HCT116 (cell line): ENCODE data around the gene NPIPA3. TPM values are rescaled to one million over a fixed set of nuclear protein-coding genes. Genes with fewer than 3 reads are reported as not detected.
"Not testable (repeated sequence)": the region's sequence is repeated elsewhere in the genome, so short reads cannot be mapped to it uniquely, and the experiment has no call there.

Experiments
- ATAC-seq: fragments of 200-7000 bp; cut with Tn5 transposase; 2 replicates; pipeline ENCODE4 v1.9.1; 2020; ENCODE audit warnings: mild to moderate bottlenecking, moderate library complexity
- BruUV-seq: library from RNA; stranded (reverse); fragments of 400-500 nt; replicated peaks from 2 replicates; lab custom pipeline; 2021; lab: Mats Ljungman, UMichigan
- CTCF ChIA-PET: fragments of 300-600 bp; sonication (Branson Sonifier 250); formaldehyde crosslinking; loops from one replicate; lab custom pipeline; 2021; ENCODE audit warnings: antibody characterized with exemption; lab: Charles Lee
- POLR2A ChIA-PET: fragments of 300-600, 350-600 bp; sonication (Branson Sonifier 250); formaldehyde crosslinking; loops from one replicate; lab custom pipeline; 2021; ENCODE audit warnings: antibody characterized with exemption; lab: Charles Lee
- RAD21 ChIA-PET, 2 experiments: fragments of 300-600 bp; sonication (Branson Sonifier 250); formaldehyde crosslinking; loops; one replicate each; lab custom pipeline; 2023; ENCODE audit warnings: low total read pairs in 2 of 2; ENCODE audit not compliant: uncharacterized antibody in 2 of 2, unreplicated experiment in 2 of 2, low non-redundant PET in 1 of 2; lab: Charles Lee
- DNase-seq: peaks from one replicate; pipeline ENCODE4 v3.0.0-alpha.2; 2010; ENCODE audit warnings: low read depth, low spot score
- H2AFZ ChIP-seq: fragments of 200-600 bp; shearing (Covaris generic), sonication (generic); 2 replicates; pipeline ENCODE4 v1.6.1; 2017; ENCODE audit warnings: low read depth, mixed run types, mixed read lengths, antibody characterized with exemption, low read length; ENCODE audit not compliant: poor library complexity, severe bottlenecking
- H3K27ac ChIP-seq: 2 replicates; pipeline ENCODE4 v1.5.1; 2012; ENCODE audit warnings: low read depth, low read length
- H3K27me3 ChIP-seq: fragments of 200-600 bp; sonication (generic); 2 replicates; pipeline ENCODE4 v1.6.1; 2016; ENCODE audit warnings: mixed run types, low read length, mixed read lengths; ENCODE audit not compliant: insufficient read depth
- H3K36me3 ChIP-seq, 2 experiments: fragments of 200-500 bp in 1 of 2; fragments of 200-600 bp in 1 of 2; sonication (Bioruptor generic) in 1 of 2; sonication (generic) in 1 of 2; 2 replicates each; pipeline versions ENCODE4 v1.5.1 to v1.6.1; 2014 to 2016; ENCODE audit warnings: low read length in 2 of 2, inconsistent platforms in 1 of 2, mixed read lengths in 1 of 2, mixed run types in 1 of 2; ENCODE audit not compliant: insufficient read depth in 2 of 2, control insufficient read depth in 1 of 2
- H3K4me1 ChIP-seq, 2 experiments: fragments of 200-600 bp in 1 of 2; sonication (generic) in 1 of 2; 2 replicates each; pipeline versions ENCODE4 v1.5.1 to v1.6.1; 2012 to 2017; ENCODE audit warnings: low read length in 2 of 2, inconsistent platforms in 1 of 2, mild to moderate bottlenecking in 1 of 2, mixed read lengths in 1 of 2, mixed run types in 1 of 2, moderate library complexity in 1 of 2; ENCODE audit not compliant: insufficient read depth in 2 of 2, control insufficient read depth in 1 of 2
- H3K4me2 ChIP-seq: fragments of 200-600 bp; sonication (generic); 2 replicates; pipeline ENCODE4 v1.6.1; 2017; ENCODE audit warnings: mixed run types, low read length, mixed read lengths
- H3K4me3 ChIP-seq, 2 experiments: fragments of 200-600 bp in 1 of 2; sonication (generic) in 1 of 2; replicated peaks in 1 of 2; 2 replicates each; pipeline ENCODE4 v1.5.1; 2011 to 2016; ENCODE audit warnings: low read length in 2 of 2, control low read depth in 1 of 2, low read depth in 1 of 2, mild to moderate bottlenecking in 1 of 2, mixed read lengths in 1 of 2, mixed run types in 1 of 2
- H3K79me2 ChIP-seq: fragments of 200-600 bp; sonication (generic); 2 replicates; pipeline ENCODE4 v1.6.1; 2017; ENCODE audit warnings: mild to moderate bottlenecking, mixed run types, low read length, moderate library complexity, mixed read lengths; ENCODE audit not compliant: insufficient read depth
- H3K9ac ChIP-seq: fragments of 200-600 bp; sonication (generic); 2 replicates; pipeline ENCODE4 v1.6.1; 2016; ENCODE audit warnings: low read length, mixed read lengths
- H3K9me2 ChIP-seq: fragments of 200-600 bp; sonication (generic), shearing (Covaris generic); 2 replicates; pipeline ENCODE4 v1.6.1; 2017; ENCODE audit warnings: mixed run types, mild to moderate bottlenecking, moderate library complexity; ENCODE audit not compliant: insufficient read depth
- H3K9me3 ChIP-seq, 2 experiments: fragments of 200-500 bp in 1 of 2; fragments of 200-600 bp in 1 of 2; sonication (Bioruptor generic) in 1 of 2; sonication (generic) in 1 of 2; 2 replicates each; pipeline ENCODE4 v1.6.1; 2014 to 2017; ENCODE audit warnings: low read length in 2 of 2, mixed read lengths in 2 of 2, inconsistent platforms in 1 of 2, low read depth in 1 of 2, mild to moderate bottlenecking in 1 of 2, mixed run types in 1 of 2, moderate library complexity in 1 of 2; ENCODE audit not compliant: control insufficient read depth in 1 of 2, insufficient read depth in 1 of 2
- H4K20me1 ChIP-seq: fragments of 200-600 bp; sonication (generic), shearing (Covaris generic); 2 replicates; pipeline ENCODE4 v1.6.1; 2017; ENCODE audit warnings: mixed run types, mild to moderate bottlenecking, moderate library complexity; ENCODE audit not compliant: insufficient read depth
- EGR1 ChIP-seq: IDR thresholded peaks from 2 replicates; pipeline ENCODE4 v1.6.1; 2012; ENCODE audit warnings: low read depth
- EZH2 ChIP-seq: fragments of 200-600 bp; sonication (generic); IDR thresholded peaks from 2 replicates; pipeline ENCODE4 v1.6.1; 2017; ENCODE audit warnings: antibody characterized with exemption, mixed run types
- EZH2phosphoT487 ChIP-seq: fragments of 200-600 bp; IDR thresholded peaks from 2 replicates; pipeline ENCODE4 v1.6.1; 2018; ENCODE audit warnings: antibody characterized with exemption, borderline replicate concordance
- FOSL1 ChIP-seq: IDR thresholded peaks from 2 replicates; pipeline ENCODE4 v1.6.1; 2012; ENCODE audit warnings: low read depth
- SIN3A ChIP-seq: IDR thresholded peaks from 2 replicates; pipeline ENCODE4 v1.6.1; 2012; ENCODE audit warnings: low read depth
- SRF ChIP-seq: IDR thresholded peaks from 2 replicates; pipeline ENCODE4 v1.6.1; 2012; ENCODE audit warnings: low read depth
- ZFX ChIP-seq: fragments of 450-650 bp; IDR thresholded peaks from 2 replicates; pipeline ENCODE4 v1.6.1; 2017
- ZNF274 ChIP-seq: fragments of 200-500 bp; sonication (Bioruptor generic); IDR thresholded peaks from 2 replicates; pipeline ENCODE4 v1.6.1; 2014; ENCODE audit warnings: mild to moderate bottlenecking, low read depth, low read length, inconsistent platforms
- intact Hi-C: fragments of 100-400 bp; cut with micrococcal nuclease; formaldehyde crosslinking; loops from 2 replicates; pipeline ENCODE4 v1.10.0; 2022
- total RNA-seq: library from RNA; stranded (reverse); gene quantifications from one replicate; pipeline ENCODE4 v1.2.1, GENCODE V29; 2021; ENCODE audit not compliant: unreplicated experiment
- TF ChIP-seq, protein P1 (sequence below), 3 experiments: fragments of 200-600 bp in 1 of 3; sonication (generic) in 1 of 3; IDR thresholded peaks in 2 of 3; conservative IDR thresholded peaks in 1 of 3; 2 replicates each; pipeline ENCODE4 v1.5.1; 2012 to 2017; ENCODE audit warnings: low read depth in 2 of 3, low read length in 2 of 3, antibody characterized with exemption in 1 of 3, borderline replicate concordance in 1 of 3, control low read depth in 1 of 3, mild to moderate bottlenecking in 1 of 3, mixed read lengths in 1 of 3, mixed run types in 1 of 3, moderate library complexity in 1 of 3; ENCODE audit not compliant: insufficient read depth in 1 of 3
- TF ChIP-seq, protein P2 (sequence below): IDR thresholded peaks from 2 replicates; pipeline ENCODE4 v1.6.1; 2012

The NPIPA3 gene
- total RNA-seq, 1 experiment from 2014 or later: 1.6 TPM

DNA sequence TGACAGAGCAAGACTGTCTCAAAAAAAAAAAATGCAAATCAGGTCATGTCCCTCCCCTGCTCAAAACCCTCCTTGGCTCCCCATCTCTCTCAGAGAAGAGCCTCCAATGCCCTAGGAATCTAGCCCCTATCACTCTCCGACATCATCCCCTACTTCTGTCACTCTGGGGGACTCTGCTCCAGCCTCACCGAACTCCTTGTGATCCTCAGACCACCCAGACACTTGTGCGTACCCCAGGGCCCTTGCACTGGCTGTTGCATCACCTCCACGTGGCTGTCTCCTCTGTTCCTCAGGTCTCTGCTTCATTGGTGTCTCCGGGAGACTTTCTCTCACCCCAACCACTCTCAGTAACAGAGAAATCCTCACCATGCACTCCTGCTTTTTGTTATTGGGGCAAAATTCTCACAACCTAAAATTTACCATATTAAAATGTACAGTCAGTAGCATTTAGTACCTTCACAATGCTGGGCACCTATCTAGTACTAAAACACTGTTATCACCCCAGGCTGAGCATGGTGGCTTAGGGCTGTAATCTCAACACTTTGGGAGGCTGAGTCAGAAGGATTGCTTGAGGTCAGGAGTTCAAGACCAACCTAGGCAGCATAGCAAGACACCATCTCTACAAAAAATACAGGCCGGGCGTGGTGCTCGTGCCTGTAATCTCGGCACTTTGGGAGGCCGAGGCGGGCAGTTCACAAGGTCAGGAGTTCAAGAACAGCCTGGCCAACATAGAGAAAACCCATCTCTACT lies 24.3 kb upstream of the NPIPA3 start (continued):
- TF ChIP-seq, protein P1, sequence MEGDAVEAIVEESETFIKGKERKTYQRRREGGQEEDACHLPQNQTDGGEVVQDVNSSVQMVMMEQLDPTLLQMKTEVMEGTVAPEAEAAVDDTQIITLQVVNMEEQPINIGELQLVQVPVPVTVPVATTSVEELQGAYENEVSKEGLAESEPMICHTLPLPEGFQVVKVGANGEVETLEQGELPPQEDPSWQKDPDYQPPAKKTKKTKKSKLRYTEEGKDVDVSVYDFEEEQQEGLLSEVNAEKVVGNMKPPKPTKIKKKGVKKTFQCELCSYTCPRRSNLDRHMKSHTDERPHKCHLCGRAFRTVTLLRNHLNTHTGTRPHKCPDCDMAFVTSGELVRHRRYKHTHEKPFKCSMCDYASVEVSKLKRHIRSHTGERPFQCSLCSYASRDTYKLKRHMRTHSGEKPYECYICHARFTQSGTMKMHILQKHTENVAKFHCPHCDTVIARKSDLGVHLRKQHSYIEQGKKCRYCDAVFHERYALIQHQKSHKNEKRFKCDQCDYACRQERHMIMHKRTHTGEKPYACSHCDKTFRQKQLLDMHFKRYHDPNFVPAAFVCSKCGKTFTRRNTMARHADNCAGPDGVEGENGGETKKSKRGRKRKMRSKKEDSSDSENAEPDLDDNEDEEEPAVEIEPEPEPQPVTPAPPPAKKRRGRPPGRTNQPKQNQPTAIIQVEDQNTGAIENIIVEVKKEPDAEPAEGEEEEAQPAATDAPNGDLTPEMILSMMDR (IDR thresholded peaks at IDR 0.05 in 2 of 3, conservative IDR thresholded peaks at IDR 0.05 in 1 of 3; ENCODE audit: borderline replicate concordance in 1 of 3, insufficient read depth in 1 of 3, low read depth in 2 of 3, low read length in 2 of 3): no peak

DNA sequence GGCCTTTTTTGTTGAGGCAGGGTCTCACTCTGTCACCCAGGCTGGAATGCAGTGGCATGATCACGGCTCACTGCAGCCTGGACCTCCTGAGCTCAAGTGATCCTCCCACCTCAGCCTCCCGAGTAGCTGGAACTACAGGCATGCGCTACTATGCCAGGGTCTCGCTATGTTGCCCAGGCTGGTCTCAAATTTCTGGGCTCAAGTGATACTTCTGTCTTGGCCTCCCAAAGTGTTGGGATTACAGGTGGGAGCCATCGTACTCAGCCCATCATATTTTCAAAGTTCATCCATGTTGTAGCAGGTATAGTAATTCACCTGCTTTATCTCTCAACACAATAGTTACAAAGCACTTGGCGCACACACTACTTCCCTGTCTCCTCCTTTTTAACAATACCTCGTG lies 22.8 kb upstream of the NPIPA3 start:
- H3K79me2 ChIP-seq, RAD21 ChIA-PET, CTCF ChIA-PET, ATAC-seq, H3K4me1 ChIP-seq, BruUV-seq, H3K36me3 ChIP-seq, H3K4me3 ChIP-seq, DNase-seq, H3K27ac ChIP-seq, H3K9ac ChIP-seq, intact Hi-C loops, POLR2A ChIA-PET, H3K27me3 ChIP-seq, H3K9me3 ChIP-seq, H3K9me2 ChIP-seq, H2AFZ ChIP-seq, H3K4me2 ChIP-seq, H4K20me1 ChIP-seq: not testable (repeated sequence)

DNA sequence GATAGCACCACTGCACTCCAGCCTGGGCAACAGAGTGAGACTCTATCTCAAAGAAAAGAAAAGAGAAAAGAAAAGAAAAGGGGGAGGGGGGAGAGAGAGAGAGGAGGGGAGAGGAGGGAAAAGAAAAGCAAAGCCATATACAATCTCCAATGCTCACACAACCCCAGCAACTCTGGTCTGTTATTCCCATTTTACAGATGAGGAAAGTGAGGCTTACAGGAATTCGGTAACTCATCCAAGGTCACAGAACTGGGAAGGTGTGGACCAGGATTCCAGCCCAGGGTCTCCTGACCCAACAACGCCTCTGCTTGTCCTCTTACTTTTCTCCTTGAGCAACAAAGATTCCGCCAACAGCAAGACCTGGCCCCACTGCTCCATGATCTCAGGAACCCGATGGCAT lies 22.1 kb upstream of the NPIPA3 start:
- DNase-seq: no peak
- POLR2A ChIA-PET: no interaction called here
- RAD21 ChIA-PET: no interaction called here
- no peak overlapping the region for H3K9ac ChIP-seq
- CTCF ChIA-PET: no interaction called here
- no peaks in the 10 kb centered on the region for H3K9me2 ChIP-seq
- H3K4me1 ChIP-seq: no peaks in the 10 kb centered on the region
- BruUV-seq: no TSS peak
- intact Hi-C loops: no loop called here
- H4K20me1 ChIP-seq: no peaks in the 10 kb centered on the region
- no peaks in the 10 kb centered on the region for H3K27me3 ChIP-seq
- no peak overlapping the region for H3K27ac ChIP-seq
- H3K4me2 ChIP-seq: no peak overlapping the region
- no peaks in the 10 kb centered on the region for H3K79me2 ChIP-seq
- no peaks in the 10 kb centered on the region for H3K9me3 ChIP-seq
- no peaks in the 10 kb centered on the region for H3K36me3 ChIP-seq
- no peak overlapping the region for H3K4me3 ChIP-seq
- no peak overlapping the region for H2AFZ ChIP-seq
- no peak for ATAC-seq
- TF ChIP-seq SRF (no peak), FOSL1 (no peak), EZH2 (no peak), SIN3A (no peak), ZFX (no peak), EZH2phosphoT487 (no peak), EGR1 (no peak), ZNF274 (no peak)
- TF ChIP-seq, protein P1 (IDR thresholded peaks at IDR 0.05 in 2 of 3, conservative IDR thresholded peaks at IDR 0.05 in 1 of 3; ENCODE audit: borderline replicate concordance in 1 of 3, insufficient read depth in 1 of 3, low read depth in 2 of 3, low read length in 2 of 3): no peak
- TF ChIP-seq, protein P2, sequence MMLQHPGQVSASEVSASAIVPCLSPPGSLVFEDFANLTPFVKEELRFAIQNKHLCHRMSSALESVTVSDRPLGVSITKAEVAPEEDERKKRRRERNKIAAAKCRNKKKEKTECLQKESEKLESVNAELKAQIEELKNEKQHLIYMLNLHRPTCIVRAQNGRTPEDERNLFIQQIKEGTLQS: no peak
